HUES48 (cell line): ENCODE measurements around the gene ZDHHC17.

Source experiments
- H3K27ac ChIP-seq: one replicate; pipeline ENCODE4 v1.7.0; 2013; ENCODE audit warnings: low read depth, low read length, inconsistent platforms
- H3K27me3 ChIP-seq: 2 replicates; pipeline ENCODE4 v1.6.1; 2013; ENCODE audit warnings: mild to moderate bottlenecking, low read length; ENCODE audit not compliant: control insufficient read depth, insufficient read depth
- H3K36me3 ChIP-seq: 2 replicates; pipeline ENCODE4 v1.6.1; 2013; ENCODE audit warnings: low read length; ENCODE audit not compliant: control insufficient read depth, insufficient read depth
- H3K4me1 ChIP-seq: 2 replicates; pipeline ENCODE4 v1.6.1; 2013; ENCODE audit warnings: mild to moderate bottlenecking, low read length; ENCODE audit not compliant: control insufficient read depth, insufficient read depth
- H3K4me3 ChIP-seq: 2 replicates; pipeline ENCODE4 v1.5.1; 2013; ENCODE audit warnings: mild to moderate bottlenecking, low read depth, low read length
- H3K9ac ChIP-seq: 2 replicates; pipeline ENCODE4 v1.6.1; 2013; ENCODE audit warnings: mild to moderate bottlenecking, low read depth, low read length, moderate library complexity
- H3K9me3 ChIP-seq: 2 replicates; pipeline ENCODE4 v1.6.1; 2013; ENCODE audit warnings: low read length; ENCODE audit not compliant: control insufficient read depth, insufficient read depth

ZDHHC17 gene

DNA sequence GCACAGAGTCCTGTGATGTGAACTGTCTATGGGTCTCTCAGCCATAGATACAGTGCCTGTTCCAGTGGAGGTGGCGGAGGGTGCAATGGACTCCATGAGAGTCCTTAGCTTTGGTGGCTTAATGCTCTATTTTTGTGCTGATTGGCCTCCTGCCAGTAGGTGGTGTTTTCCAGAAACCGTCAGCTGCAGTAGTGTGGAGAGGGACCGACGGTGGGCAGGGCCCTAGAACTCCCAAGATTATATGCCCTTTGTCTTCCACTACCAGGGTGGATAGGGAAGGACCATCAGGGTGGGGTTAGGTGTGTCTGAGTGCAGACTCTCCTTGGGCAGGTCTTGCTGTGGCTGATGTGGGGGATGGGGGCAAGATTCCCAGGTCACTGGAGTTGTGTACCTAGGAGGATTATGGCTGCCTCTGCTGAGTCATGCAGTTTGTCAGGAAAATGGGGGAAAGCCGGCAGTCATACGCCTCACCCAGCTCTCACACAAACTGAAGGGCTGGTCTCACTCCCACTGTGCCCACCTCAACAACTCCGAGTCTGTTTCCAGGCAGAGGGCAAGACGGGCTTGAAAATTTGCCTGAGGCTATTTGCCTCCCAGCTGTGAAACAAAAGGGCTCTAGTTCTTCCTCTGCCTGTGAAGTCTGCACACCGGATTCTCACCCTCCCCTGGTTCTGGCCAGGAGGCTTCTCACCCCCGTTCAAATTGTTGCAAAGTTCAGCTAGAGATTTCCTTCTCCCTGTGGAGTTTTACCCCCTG, 24.9 kb upstream of the ZDHHC17 start:
- no peaks in the 10 kb centered on the region for H3K4me1 ChIP-seq
- no peaks in the 10 kb centered on the region for H3K36me3 ChIP-seq
- no peak overlapping the region for H3K9ac ChIP-seq
- H3K9me3 ChIP-seq, result peaks cover 16% of the 10 kb centered on the region
- no peak overlapping the region for H3K27ac ChIP-seq
- no peaks in the 10 kb centered on the region for H3K27me3 ChIP-seq
- no peak overlapping the region for H3K4me3 ChIP-seq

DNA sequence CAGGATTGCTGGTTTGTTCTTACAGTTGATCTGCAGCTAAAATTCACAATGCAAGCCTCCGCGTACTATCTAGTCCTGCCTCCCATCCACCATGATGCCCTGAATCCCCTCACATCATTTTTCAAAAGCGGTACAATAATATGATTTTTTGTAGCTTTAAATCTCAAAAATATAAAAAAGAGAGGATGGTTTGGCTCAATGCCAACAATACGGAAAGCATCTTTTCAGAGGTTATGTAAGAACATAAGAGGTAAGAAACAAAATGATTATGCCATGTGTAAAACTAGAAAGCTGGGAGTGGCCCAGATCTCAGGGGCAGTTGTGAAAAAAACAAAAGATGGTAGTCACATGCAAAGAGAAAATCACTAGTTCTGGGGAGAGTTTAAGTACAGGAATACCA, 24.0 kb upstream of the ZDHHC17 start:
- Histone ChIP-seq H3K27me3 (no peaks in the 10 kb centered on the region), H3K4me1 (no peaks in the 10 kb centered on the region), H3K4me3 (no peak overlapping the region), H3K9me3 (peaks cover 16% of the 10 kb centered on the region), H3K9ac (no peak overlapping the region), H3K27ac (no peak overlapping the region), H3K36me3 (no peaks in the 10 kb centered on the region)

- H3K27ac ChIP-seq, result no peak overlapping the region
- no peak overlapping the region for H3K9ac ChIP-seq
- no peaks in the 10 kb centered on the region for H3K4me1 ChIP-seq
- no peaks in the 10 kb centered on the region for H3K36me3 ChIP-seq
- H3K4me3 ChIP-seq, result no peak overlapping the region
- no peaks in the 10 kb centered on the region for H3K27me3 ChIP-seq
- H3K9me3 ChIP-seq, result peaks cover 16% of the 10 kb centered on the region
Observed at GRCh38 chr12:76740501-76740900, 23.4 kb upstream of the ZDHHC17 start.

DNA sequence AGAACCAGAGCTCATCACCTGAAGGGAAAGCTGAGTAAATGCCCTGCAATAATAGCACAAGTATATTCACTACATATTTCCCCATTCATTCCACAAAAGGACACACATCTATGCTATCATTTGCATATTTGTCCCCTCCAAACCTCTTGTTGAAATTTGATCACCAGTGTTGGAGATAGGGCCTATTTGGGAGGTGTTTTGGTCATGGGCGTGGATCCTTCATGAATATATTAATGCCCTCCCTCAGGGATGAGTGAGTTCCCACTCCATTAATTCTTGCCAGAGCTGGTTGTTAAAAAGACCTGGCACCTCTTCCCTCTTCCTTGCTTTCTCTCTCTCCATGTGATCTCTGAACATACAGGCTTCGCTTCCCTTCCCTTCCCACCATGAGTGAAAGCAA, 18.6 kb upstream of the ZDHHC17 start:
- no peaks in the 10 kb centered on the region for H3K9me3 ChIP-seq
- H3K36me3 ChIP-seq, result no peaks in the 10 kb centered on the region
- no peak overlapping the region for H3K27ac ChIP-seq
- H3K9ac ChIP-seq, result no peak overlapping the region
- H3K4me1 ChIP-seq, result no peaks in the 10 kb centered on the region
- H3K27me3 ChIP-seq, result no peaks in the 10 kb centered on the region
- no peak overlapping the region for H3K4me3 ChIP-seq

- no peaks in the 10 kb centered on the region for H3K9me3 ChIP-seq
- no peaks in the 10 kb centered on the region for H3K27me3 ChIP-seq
- no peak overlapping the region for H3K4me3 ChIP-seq
- H3K36me3 ChIP-seq, result no peaks in the 10 kb centered on the region
- no peak overlapping the region for H3K9ac ChIP-seq
- H3K27ac ChIP-seq, result no peak overlapping the region
- H3K4me1 ChIP-seq, result no peaks in the 10 kb centered on the region
Observed at GRCh38 chr12:76746516-76746915, 17.4 kb upstream of the ZDHHC17 start.

GRCh38 chr12:76747245-76747644, 16.7 kb upstream of the ZDHHC17 start:
- H3K4me3 ChIP-seq, result no peak overlapping the region
- H3K27ac ChIP-seq, result no peak overlapping the region
- H3K36me3 ChIP-seq, result no peaks in the 10 kb centered on the region
- no peak overlapping the region for H3K9ac ChIP-seq
- no peaks in the 10 kb centered on the region for H3K4me1 ChIP-seq
- no peaks in the 10 kb centered on the region for H3K27me3 ChIP-seq
- no peaks in the 10 kb centered on the region for H3K9me3 ChIP-seq

GRCh38 chr12:76755829-76756379, 8.0 kb upstream of the ZDHHC17 start:
- Histone ChIP-seq H3K9ac (no peak overlapping the region), H3K9me3 (no peaks in the 10 kb centered on the region), H3K4me1 (0 out of 2 replicates have a peak, but pooled peaks cover 7% of the 10 kb centered on the region), H3K4me3 (no peak overlapping the region), H3K27me3 (no peaks in the 10 kb centered on the region), H3K27ac (no peak overlapping the region), H3K36me3 (no peaks in the 10 kb centered on the region)

GRCh38 chr12:76757694-76758093, 6.2 kb upstream of the ZDHHC17 start:
- H3K4me3 ChIP-seq, result no peak overlapping the region
- no peaks in the 10 kb centered on the region for H3K27me3 ChIP-seq
- H3K9me3 ChIP-seq, result no peaks in the 10 kb centered on the region
- H3K36me3 ChIP-seq, result no peaks in the 10 kb centered on the region
- no peak overlapping the region for H3K27ac ChIP-seq
- H3K9ac ChIP-seq, result no peak overlapping the region
- peaks cover 14% of the 10 kb centered on the region for H3K4me1 ChIP-seq

DNA sequence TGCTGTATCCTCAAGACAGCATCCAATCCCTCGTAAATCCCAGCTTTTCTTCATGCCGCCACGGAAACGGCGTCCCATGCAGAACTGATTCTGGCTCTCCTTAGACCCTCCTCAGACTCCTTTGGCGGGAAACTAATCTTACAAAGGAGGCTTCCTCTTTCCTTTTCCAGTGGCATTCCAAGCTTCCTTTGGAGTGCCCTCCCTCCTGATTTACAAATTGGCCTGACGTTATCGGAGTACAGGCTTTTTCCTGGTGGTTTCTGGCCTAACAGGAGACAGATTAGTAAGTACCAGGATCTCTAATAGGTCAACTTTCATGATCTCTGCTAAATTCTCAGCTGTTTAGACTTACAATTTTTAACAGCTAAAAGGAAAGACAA, 1.3 kb upstream of the ZDHHC17 start:
- H3K9me3 ChIP-seq, result no peaks in the 10 kb centered on the region
- no peaks in the 10 kb centered on the region for H3K27me3 ChIP-seq
- peak overlapping the region; percentile 54 for H3K9ac ChIP-seq
- H3K36me3 ChIP-seq, result no peaks in the 10 kb centered on the region
- H3K27ac ChIP-seq, result peak overlapping the region; percentile 83
- peak overlapping the region; percentile 83 for H3K4me3 ChIP-seq
- peaks cover 22% of the 10 kb centered on the region for H3K4me1 ChIP-seq

GRCh38 chr12:76764856-76765255, 941 bp downstream of the ZDHHC17 start:
- no peaks in the 10 kb centered on the region for H3K36me3 ChIP-seq
- H3K27me3 ChIP-seq, result no peaks in the 10 kb centered on the region
- H3K9ac ChIP-seq, result peak overlapping the region; percentile 93
- H3K4me1 ChIP-seq, result peaks cover 22% of the 10 kb centered on the region
- peak overlapping the region; percentile 83 for H3K4me3 ChIP-seq
- H3K9me3 ChIP-seq, result no peaks in the 10 kb centered on the region
- peak overlapping the region; percentile 100 for H3K27ac ChIP-seq

DNA sequence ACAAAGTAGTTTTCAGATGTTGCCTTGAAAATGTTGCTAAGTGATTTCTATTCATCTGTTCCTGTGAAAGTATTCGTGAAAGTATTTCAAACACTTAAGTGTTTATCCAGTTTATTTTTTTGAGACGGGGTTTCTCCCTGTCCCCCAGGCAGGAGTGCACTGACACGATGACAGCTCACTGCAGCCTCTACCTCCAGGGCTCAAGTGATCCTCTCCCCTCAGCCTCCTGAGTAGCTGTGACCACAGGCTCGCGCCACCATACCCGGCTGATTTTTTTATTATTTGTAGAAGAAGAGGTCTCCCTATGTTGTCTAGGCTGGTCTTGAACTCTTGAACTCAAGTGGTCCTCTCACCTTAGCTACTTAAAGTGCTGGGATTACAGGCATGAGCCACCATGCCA, 1.7 kb downstream of the ZDHHC17 start:
- Histone ChIP-seq H3K36me3 (no peaks in the 10 kb centered on the region), H3K4me1 (peaks cover 22% of the 10 kb centered on the region), H3K9me3 (no peaks in the 10 kb centered on the region), H3K27ac (no peak overlapping the region), H3K9ac (no peak overlapping the region), H3K4me3 (peak overlapping the region; percentile 83), H3K27me3 (no peaks in the 10 kb centered on the region)
